Fibroblast of lung (primary cell): ENCODE results near the gene NBEA. TPM values are rescaled to one million over a fixed set of nuclear protein-coding genes. Genes with fewer than 3 reads are reported as not detected.

Experiments used
- DNase-seq, 2 donors: peaks; one replicate each; pipeline versions ENCODE4 v3.0.0 to v3.0.0-alpha.2; 2010; ENCODE audit warnings: low read depth in 2 of 2
- H2AFZ ChIP-seq: 2 replicates; pipeline ENCODE4 v1.5.1; 2012; ENCODE audit warnings: low read length, control low read depth, inconsistent platforms
- H3K27ac ChIP-seq: 2 replicates; pipeline ENCODE4 v1.5.1; 2011; ENCODE audit warnings: low read length, control low read depth; ENCODE audit not compliant: insufficient read depth
- H3K27me3 ChIP-seq: 2 replicates; pipeline ENCODE4 v1.5.1; 2011; ENCODE audit warnings: mild to moderate bottlenecking, low read length; ENCODE audit not compliant: control insufficient read depth, insufficient read depth
- H3K36me3 ChIP-seq: 2 replicates; pipeline ENCODE4 v1.5.1; 2011; ENCODE audit warnings: low read length; ENCODE audit not compliant: control insufficient read depth, insufficient read depth
- H3K4me1 ChIP-seq: 2 replicates; pipeline ENCODE4 v1.5.1; 2011; ENCODE audit warnings: low read length; ENCODE audit not compliant: control insufficient read depth, insufficient read depth; ENCODE audit errors: extremely low read depth
- H3K4me2 ChIP-seq: 2 replicates; pipeline ENCODE4 v1.5.1; 2011; ENCODE audit warnings: low read length, control low read depth; ENCODE audit not compliant: insufficient read depth; ENCODE audit errors: extremely low read depth
- H3K4me3 ChIP-seq, 4 experiments: fragments of 200-600 bp in 1 of 4; sonication (generic) in 1 of 4; replicated peaks in 1 of 4; 2 replicates each; pipeline ENCODE4 v1.5.1; 2011 to 2016; ENCODE audit warnings: low read length in 4 of 4, low read depth in 3 of 4, mild to moderate bottlenecking in 3 of 4, control low read depth in 2 of 4, inconsistent platforms in 1 of 4, mixed read lengths in 1 of 4; ENCODE audit not compliant: insufficient read depth in 1 of 4; ENCODE audit errors: control extremely low read depth in 1 of 4
- H3K79me2 ChIP-seq: 2 replicates; pipeline ENCODE4 v1.5.1; 2012; ENCODE audit warnings: mild to moderate bottlenecking, low read length, inconsistent platforms; ENCODE audit not compliant: control insufficient read depth, insufficient read depth
- H3K9ac ChIP-seq: 2 replicates; pipeline ENCODE4 v1.5.1; 2011; ENCODE audit warnings: mild to moderate bottlenecking, low read length, control low read depth; ENCODE audit not compliant: insufficient read depth
- H3K9me3 ChIP-seq: 2 replicates; pipeline ENCODE4 v1.5.1; 2012; ENCODE audit warnings: low read depth, low read length; ENCODE audit not compliant: control insufficient read depth, insufficient read depth
- H4K20me1 ChIP-seq: 2 replicates; pipeline ENCODE4 v1.5.1; 2011; ENCODE audit warnings: low read length; ENCODE audit not compliant: control insufficient read depth, insufficient read depth; ENCODE audit errors: extremely low read depth
- EZH2 ChIP-seq: IDR thresholded peaks from 2 replicates; pipeline ENCODE4 v1.5.1; 2012; ENCODE audit warnings: low read length, control low read depth, mild to moderate bottlenecking; ENCODE audit errors: missing control alignments
- polyA plus RNA-seq, 2 donors: library from polyadenylated mRNA; depleted of rRNA in 1 of 2; stranded (reverse) in 1 of 2; unstranded in 1 of 2; fragments of >200 nt; gene quantifications; 2 replicates each; pipeline ENCODE4 v1.2.1, GENCODE V29; 2011 to 2012; ENCODE audit warnings: missing spikeins in 1 of 2
- total RNA-seq: library from RNA; depleted of rRNA; stranded (reverse); fragments of >200 nt; gene quantifications from 2 replicates; pipeline ENCODE4 v1.2.1, GENCODE V29; 2014
- TF ChIP-seq, protein P1 (sequence below), 2 donors: IDR thresholded peaks in 1 of 2; conservative IDR thresholded peaks in 1 of 2; 1 replicate in 1 of 2; 2 replicates in 1 of 2; pipeline ENCODE4 v1.5.1; 2011 to 2012; ENCODE audit warnings: low read length in 2 of 2, control low read depth in 1 of 2, inconsistent platforms in 1 of 2, low read depth in 1 of 2, mild to moderate bottlenecking in 1 of 2

NBEA gene
- total and polyA plus RNA-seq, 2 donors (not counting 1 experiment from before 2014, with no cell fraction given) = 3.6 to 7.8 TPM

DNA sequence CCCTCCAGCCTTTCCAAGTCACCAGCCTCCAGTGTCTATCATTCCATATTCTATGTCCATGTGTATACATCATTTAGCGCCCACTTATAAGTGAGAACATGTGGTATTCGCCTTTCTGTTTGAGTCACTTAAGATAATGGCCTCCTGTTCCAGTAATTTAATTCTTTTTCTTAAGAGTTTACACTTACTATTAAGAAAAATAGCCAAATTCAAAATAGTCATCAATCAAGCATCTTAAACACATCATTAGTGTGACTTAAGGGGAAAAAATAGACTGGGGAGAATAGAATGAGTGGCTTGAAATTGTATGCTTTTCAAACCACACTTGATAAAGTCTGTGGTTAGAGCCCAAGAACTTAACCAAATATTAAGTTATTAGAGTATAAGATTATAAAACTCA is 286.5 kb downstream of the NBEA start:
- Histone ChIP-seq H3K27me3 (no peaks in the 10 kb centered on the region), H3K27ac (no peak overlapping the region), H3K9me3 (no peaks in the 10 kb centered on the region), H3K4me2 (no peak overlapping the region), H3K4me1 (no peaks in the 10 kb centered on the region), H3K36me3 (no peaks in the 10 kb centered on the region), H2AFZ (no peak overlapping the region), H3K9ac (no peak overlapping the region), H3K79me2 (no peaks in the 10 kb centered on the region), H3K4me3 (no peak overlapping the region), H4K20me1 (no peaks in the 10 kb centered on the region)
- TF ChIP-seq, protein P1, sequence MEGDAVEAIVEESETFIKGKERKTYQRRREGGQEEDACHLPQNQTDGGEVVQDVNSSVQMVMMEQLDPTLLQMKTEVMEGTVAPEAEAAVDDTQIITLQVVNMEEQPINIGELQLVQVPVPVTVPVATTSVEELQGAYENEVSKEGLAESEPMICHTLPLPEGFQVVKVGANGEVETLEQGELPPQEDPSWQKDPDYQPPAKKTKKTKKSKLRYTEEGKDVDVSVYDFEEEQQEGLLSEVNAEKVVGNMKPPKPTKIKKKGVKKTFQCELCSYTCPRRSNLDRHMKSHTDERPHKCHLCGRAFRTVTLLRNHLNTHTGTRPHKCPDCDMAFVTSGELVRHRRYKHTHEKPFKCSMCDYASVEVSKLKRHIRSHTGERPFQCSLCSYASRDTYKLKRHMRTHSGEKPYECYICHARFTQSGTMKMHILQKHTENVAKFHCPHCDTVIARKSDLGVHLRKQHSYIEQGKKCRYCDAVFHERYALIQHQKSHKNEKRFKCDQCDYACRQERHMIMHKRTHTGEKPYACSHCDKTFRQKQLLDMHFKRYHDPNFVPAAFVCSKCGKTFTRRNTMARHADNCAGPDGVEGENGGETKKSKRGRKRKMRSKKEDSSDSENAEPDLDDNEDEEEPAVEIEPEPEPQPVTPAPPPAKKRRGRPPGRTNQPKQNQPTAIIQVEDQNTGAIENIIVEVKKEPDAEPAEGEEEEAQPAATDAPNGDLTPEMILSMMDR (conservative IDR thresholded peaks at IDR 0.05 in 1 of 2, IDR thresholded peaks at IDR 0.05 in 1 of 2; ENCODE audit: low read depth in 1 of 2, low read length in 2 of 2) = no peak
- TF ChIP-seq EZH2 = no peak
- DNase-seq = peak in 1 of 2 donors; percentile 54

DNA sequence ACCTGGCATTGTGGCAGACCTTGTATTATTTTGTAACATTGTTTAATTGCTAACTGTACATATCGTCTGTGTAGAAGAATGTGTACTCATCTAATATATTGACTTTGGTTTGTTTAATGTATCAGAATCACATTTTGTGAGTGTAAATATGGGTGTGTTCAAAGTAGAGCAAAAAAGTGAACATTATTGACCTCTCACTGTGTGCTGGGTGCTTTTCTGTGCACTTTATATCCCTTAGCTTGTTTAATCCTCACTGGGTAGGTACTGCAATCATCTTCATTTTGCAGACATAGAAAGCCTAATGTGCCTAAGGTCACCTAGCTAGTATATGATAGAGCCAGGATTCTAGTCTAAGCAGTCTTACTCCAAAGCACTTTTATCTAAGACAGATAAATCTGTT is 289.4 kb downstream of the NBEA start:
- no peak overlapping the region for H2AFZ ChIP-seq
- no peaks in the 10 kb centered on the region for H3K4me1 ChIP-seq
- no peaks in the 10 kb centered on the region for H3K79me2 ChIP-seq
- no peak overlapping the region for H3K9ac ChIP-seq
- DNase-seq = no peak
- H3K4me3 ChIP-seq = no peak overlapping the region
- no peak overlapping the region for H3K27ac ChIP-seq
- no peaks in the 10 kb centered on the region for H3K27me3 ChIP-seq
- H3K36me3 ChIP-seq = no peaks in the 10 kb centered on the region
- TF ChIP-seq EZH2 = no peak
- TF ChIP-seq, protein P1 (conservative IDR thresholded peaks at IDR 0.05 in 1 of 2, IDR thresholded peaks at IDR 0.05 in 1 of 2; ENCODE audit: low read depth in 1 of 2, low read length in 2 of 2) = no peak
- H3K4me2 ChIP-seq = no peak overlapping the region
- no peaks in the 10 kb centered on the region for H4K20me1 ChIP-seq
- H3K9me3 ChIP-seq = no peaks in the 10 kb centered on the region

DNA sequence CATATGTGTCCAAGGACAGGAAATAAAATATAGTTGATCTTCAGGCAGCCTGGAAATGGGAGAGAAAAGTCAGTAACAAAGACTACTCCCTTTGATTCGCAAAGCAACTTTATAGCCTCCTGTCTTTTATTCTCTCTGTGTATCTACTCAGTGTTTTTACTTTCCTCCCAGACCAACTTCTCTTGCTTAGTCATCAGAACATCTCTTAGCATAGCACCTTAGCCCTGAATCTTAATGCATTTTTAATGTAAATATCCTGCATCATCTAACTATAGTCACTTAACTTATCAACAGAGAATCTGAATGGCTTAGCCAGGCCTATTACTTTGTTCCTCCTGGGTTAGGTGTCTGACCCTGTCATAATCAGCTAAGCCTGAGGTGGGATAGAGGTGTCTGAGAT is 296.2 kb downstream of the NBEA start:
- no peaks in the 10 kb centered on the region for H4K20me1 ChIP-seq
- no peaks in the 10 kb centered on the region for H3K4me1 ChIP-seq
- H3K36me3 ChIP-seq = no peaks in the 10 kb centered on the region
- no peak overlapping the region for H3K4me3 ChIP-seq
- H2AFZ ChIP-seq = no peak overlapping the region
- no peaks in the 10 kb centered on the region for H3K79me2 ChIP-seq
- no peaks in the 10 kb centered on the region for H3K9me3 ChIP-seq
- TF ChIP-seq EZH2 = no peak
- TF ChIP-seq, protein P1 (conservative IDR thresholded peaks at IDR 0.05 in 1 of 2, IDR thresholded peaks at IDR 0.05 in 1 of 2; ENCODE audit: low read depth in 1 of 2, low read length in 2 of 2) = no peak
- H3K4me2 ChIP-seq = no peak overlapping the region
- no peak overlapping the region for H3K27ac ChIP-seq
- no peaks in the 10 kb centered on the region for H3K27me3 ChIP-seq
- no peak overlapping the region for H3K9ac ChIP-seq
- no peak for DNase-seq
